NAMALWA (cell line): Measurements from ENCODE around the gene CKB.

Experiments used
- DNase-seq: peaks from one replicate; pipeline ENCODE4 v3.0.0-alpha.2; 2015; ENCODE audit warnings: low spot score

Gene CKB

GRCh38 chr14:103537175-103537990, 14.8 kb upstream of the CKB start:
- no peak for DNase-seq

GRCh38 chr14:103536693-103537092, 14.1 kb upstream of the CKB start:
- DNase-seq = no peak

GRCh38 chr14:103535891-103536565, 13.4 kb upstream of the CKB start:
- DNase-seq = no peak

- DNase-seq = no peak
These were observed 12.7 kb upstream of the CKB start for GRCh38 chr14:103535081-103535890.

- no peak for DNase-seq
These were observed 12.0 kb upstream of the CKB start for GRCh38 chr14:103534576-103535061.

- DNase-seq = no peak
These were observed 11.5 kb upstream of the CKB start for GRCh38 chr14:103533999-103534575.

GRCh38 chr14:103533137-103533998, 10.7 kb upstream of the CKB start:
- DNase-seq = no peak

GRCh38 chr14:103532216-103533136, 9.8 kb upstream of the CKB start:
- DNase-seq = no peak

- no peak for DNase-seq
These were observed 9.0 kb upstream of the CKB start for GRCh38 chr14:103531421-103532215.

- DNase-seq = no peak
These were observed 8.2 kb upstream of the CKB start for GRCh38 chr14:103530831-103531230.

GRCh38 chr14:103530390-103530789, 7.8 kb upstream of the CKB start:
- DNase-seq = no peak

- no peak for DNase-seq
These were observed 7.0 kb upstream of the CKB start for GRCh38 chr14:103529383-103530365.

- peak; percentile 66 for DNase-seq
These were observed 6.2 kb upstream of the CKB start, which contains the start of gene TRMT61A for GRCh38 chr14:103528587-103529382. TSS of gene TRMT61A (plus strand) at chr14:103529196. CDS start at chr14:103529979, 783 bp downstream.

GRCh38 chr14:103528146-103528586, 5.5 kb upstream of the CKB start:
- no peak for DNase-seq

- DNase-seq = peak; percentile 53
These were observed 4.9 kb upstream of the CKB start for GRCh38 chr14:103527408-103528145.

GRCh38 chr14:103526914-103527248, 4.3 kb upstream of the CKB start:
- DNase-seq = no peak
